PFSK-1 (cell line): ENCODE results near the gene CRLF2.

Experiments
- FOXP2 ChIP-seq: optimal IDR thresholded peaks from 2 replicates; pipeline ENCODE3; 2011; ENCODE audit warnings: borderline replicate concordance, control low read depth, inconsistent platforms; ENCODE audit not compliant: insufficient read depth; ENCODE audit errors: extremely low read length, extremely low read depth
- POLR2AphosphoS5 ChIP-seq: IDR thresholded peaks from 2 replicates; pipeline ENCODE4 v1.6.1; 2012; ENCODE audit warnings: low read depth, mild to moderate bottlenecking, control low read depth, low read length, moderate library complexity
- SIN3A ChIP-seq: IDR thresholded peaks from 2 replicates; pipeline ENCODE4 v1.6.1; 2012; ENCODE audit warnings: mild to moderate bottlenecking, low read length, moderate library complexity, borderline replicate concordance; ENCODE audit not compliant: insufficient read depth
- TAF1 ChIP-seq: IDR thresholded peaks from 2 replicates; pipeline ENCODE4 v1.6.1; 2012; ENCODE audit warnings: low read length, control low read depth, borderline replicate concordance; ENCODE audit not compliant: insufficient read depth
- TF ChIP-seq, protein P1 (sequence below), 2 experiments: IDR thresholded peaks; 2 replicates each; pipeline versions ENCODE4 v1.6.1 to v1.8.0; 2011 to 2012; ENCODE audit warnings: low read depth in 2 of 2, low read length in 2 of 2, control low read depth in 1 of 2, inconsistent platforms in 1 of 2, mild to moderate bottlenecking in 1 of 2, moderate library complexity in 1 of 2; ENCODE audit not compliant: insufficient read depth in 1 of 2

CRLF2 gene

DNA sequence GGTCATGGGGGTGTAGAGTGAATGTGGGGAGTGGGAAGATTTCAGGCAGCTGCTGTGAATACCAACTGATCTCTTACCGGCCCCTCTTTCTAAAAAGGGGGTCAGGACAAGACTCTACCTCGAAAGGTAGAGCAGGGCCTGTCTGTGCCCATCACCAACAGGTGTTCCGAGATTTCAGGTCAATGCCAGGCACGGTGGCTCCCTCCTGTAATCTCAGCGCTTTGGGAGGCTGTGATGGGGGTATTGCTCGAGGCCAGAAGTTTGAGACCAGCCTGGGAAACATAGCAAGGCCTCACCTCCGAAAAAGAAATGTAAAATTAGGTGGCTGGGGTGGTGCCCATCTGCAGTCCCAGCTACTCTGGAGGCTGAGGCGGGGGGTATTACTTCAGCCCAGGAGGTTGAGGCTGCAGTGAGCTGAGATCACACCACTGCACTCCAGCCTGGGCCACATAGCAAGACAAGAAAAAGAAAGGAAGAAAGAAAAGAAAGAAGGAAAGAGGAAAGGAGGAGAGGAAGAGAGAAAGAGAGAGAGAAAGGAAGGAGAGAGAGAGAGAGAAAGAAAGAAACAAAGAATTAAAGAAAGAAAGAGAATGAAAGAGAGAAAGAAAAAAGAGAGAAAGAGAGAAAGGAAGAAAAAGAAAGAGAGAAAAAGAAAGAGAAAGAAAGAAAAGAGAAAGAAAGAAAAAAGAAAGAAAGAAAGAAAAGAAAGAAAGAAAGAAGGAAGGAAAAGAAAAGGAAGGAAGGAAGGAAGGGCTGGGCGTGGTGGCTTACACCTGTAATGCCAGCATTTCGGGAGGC is 50.1 kb downstream of the CRLF2 start:
- no peak for TF ChIP-seq POLR2AphosphoS5
- TF ChIP-seq TAF1: no peak
- no peak for TF ChIP-seq FOXP2
- TF ChIP-seq SIN3A: no peak
- TF ChIP-seq, protein P1, sequence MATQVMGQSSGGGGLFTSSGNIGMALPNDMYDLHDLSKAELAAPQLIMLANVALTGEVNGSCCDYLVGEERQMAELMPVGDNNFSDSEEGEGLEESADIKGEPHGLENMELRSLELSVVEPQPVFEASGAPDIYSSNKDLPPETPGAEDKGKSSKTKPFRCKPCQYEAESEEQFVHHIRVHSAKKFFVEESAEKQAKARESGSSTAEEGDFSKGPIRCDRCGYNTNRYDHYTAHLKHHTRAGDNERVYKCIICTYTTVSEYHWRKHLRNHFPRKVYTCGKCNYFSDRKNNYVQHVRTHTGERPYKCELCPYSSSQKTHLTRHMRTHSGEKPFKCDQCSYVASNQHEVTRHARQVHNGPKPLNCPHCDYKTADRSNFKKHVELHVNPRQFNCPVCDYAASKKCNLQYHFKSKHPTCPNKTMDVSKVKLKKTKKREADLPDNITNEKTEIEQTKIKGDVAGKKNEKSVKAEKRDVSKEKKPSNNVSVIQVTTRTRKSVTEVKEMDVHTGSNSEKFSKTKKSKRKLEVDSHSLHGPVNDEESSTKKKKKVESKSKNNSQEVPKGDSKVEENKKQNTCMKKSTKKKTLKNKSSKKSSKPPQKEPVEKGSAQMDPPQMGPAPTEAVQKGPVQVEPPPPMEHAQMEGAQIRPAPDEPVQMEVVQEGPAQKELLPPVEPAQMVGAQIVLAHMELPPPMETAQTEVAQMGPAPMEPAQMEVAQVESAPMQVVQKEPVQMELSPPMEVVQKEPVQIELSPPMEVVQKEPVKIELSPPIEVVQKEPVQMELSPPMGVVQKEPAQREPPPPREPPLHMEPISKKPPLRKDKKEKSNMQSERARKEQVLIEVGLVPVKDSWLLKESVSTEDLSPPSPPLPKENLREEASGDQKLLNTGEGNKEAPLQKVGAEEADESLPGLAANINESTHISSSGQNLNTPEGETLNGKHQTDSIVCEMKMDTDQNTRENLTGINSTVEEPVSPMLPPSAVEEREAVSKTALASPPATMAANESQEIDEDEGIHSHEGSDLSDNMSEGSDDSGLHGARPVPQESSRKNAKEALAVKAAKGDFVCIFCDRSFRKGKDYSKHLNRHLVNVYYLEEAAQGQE (IDR thresholded peaks at IDR 0.05; ENCODE audit: insufficient read depth in 1 of 2, low read depth in 2 of 2, low read length in 2 of 2): no peak

DNA sequence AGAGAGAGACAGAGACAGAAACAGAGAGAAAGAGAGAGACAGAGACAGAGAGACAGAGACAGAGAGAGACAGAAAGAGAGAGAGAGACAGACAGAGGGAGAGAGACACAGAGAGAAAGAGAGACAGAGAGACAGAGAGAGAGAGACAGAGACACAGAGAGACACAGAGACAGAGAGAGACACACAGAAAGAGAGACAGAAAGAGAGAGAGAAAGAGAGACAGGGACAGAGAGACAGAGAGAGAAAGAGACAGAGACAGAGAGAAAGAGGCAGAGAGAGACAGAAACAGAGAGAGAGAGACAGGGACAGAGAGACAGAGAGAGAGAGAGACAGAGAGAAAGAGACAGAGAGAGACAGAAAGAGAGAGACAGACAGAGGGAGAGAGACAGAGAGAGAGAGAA is 52.9 kb downstream of the CRLF2 start:
- TF ChIP-seq FOXP2 (no peak), SIN3A (no peak), TAF1 (no peak), POLR2AphosphoS5 (no peak)
- TF ChIP-seq, protein P1 (IDR thresholded peaks at IDR 0.05; ENCODE audit: insufficient read depth in 1 of 2, low read depth in 2 of 2, low read length in 2 of 2): no peak

DNA sequence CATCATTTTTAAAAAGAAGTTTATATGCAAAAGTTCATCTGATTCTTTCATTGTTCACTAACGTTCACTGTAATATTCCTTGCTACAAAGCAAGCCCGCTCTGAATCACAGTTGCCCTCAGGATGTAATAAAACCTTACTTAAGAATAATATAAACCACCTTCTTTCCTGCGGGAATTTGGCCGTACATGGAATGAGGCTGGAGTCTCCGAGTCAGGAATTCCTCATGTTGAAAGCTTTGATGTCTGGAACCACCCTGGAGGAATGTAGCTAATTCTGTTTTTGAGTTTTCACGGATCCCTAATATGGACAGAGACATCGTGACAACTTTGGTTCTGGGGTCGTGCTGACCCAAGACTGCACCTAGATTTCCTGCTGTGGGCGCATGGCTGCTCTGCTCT is 58.5 kb downstream of the CRLF2 start:
- TF ChIP-seq SIN3A (no peak), FOXP2 (no peak), POLR2AphosphoS5 (no peak), TAF1 (no peak)
- TF ChIP-seq, protein P1 (IDR thresholded peaks at IDR 0.05; ENCODE audit: insufficient read depth in 1 of 2, low read depth in 2 of 2, low read length in 2 of 2): no peak

DNA sequence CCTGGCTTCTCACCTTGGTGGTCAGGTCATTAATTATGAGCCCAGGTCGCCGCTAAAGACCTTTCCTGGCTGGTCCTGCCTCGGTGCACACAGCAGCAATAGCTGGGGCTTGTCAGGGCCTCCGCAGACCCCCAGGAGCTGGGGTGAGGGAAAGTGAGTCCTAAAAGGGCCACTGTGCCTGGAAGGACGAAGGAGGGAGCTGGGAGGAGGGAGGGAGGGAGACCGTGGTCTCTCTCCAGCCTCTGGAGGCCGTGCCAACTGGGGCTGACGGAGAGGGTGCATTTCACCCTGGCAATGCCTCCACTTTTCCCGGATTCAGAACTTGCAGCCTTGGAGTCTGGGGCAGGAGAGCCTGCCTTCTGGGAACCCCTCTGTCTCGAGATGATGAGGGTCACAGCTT is 60.4 kb downstream of the CRLF2 start:
- TF ChIP-seq SIN3A (no peak), FOXP2 (no peak), TAF1 (no peak), POLR2AphosphoS5 (no peak)
- TF ChIP-seq, protein P1 (IDR thresholded peaks at IDR 0.05; ENCODE audit: insufficient read depth in 1 of 2, low read depth in 2 of 2, low read length in 2 of 2): no peak

DNA sequence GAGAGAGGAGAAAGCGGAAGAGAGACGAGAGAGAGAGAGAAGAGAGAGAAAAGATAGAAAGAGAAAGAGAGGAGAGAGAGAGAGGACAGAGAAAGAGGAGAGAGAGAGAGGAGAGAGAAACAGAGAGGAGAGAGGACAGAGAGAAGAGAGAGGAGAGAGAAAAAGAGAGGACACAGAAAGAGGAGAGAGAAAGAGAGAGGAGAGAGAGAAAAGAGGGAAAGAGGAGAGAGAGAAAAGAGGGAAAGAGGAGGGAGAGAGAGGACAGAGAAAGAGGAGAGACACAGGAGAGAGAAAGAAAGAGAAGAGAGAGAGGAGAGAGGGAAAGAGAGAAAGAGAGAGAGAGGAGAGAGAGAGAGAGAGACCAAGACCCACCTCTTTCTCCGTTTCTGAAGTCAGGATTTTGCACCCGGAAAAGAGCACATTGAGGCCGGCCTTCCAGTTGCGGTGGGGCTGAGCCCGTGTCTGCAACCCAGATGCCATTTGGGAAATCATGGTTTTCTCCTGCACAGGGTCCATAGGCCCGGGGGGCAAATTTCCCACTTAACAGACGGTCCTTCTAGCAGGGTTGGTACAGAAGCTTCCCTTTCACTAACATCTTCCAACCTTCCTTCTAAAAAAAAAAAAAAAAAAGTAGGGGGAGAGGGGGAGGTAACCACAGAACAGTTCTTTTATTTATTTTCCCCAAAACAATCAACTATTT is 60.9 kb downstream of the CRLF2 start:
- TF ChIP-seq TAF1 (no peak), SIN3A (no peak), FOXP2 (no peak), POLR2AphosphoS5 (no peak)
- TF ChIP-seq, protein P1 (IDR thresholded peaks at IDR 0.05; ENCODE audit: insufficient read depth in 1 of 2, low read depth in 2 of 2, low read length in 2 of 2): no peak
